Stomach (tissue), 9 donors: ENCODE data around the gene SYT15. TPM values are rescaled to one million over a fixed set of nuclear protein-coding genes. Genes with fewer than 3 reads are reported as not detected.
"Not testable (repeated sequence)": the region's sequence is repeated elsewhere in the genome, so short reads cannot be mapped to it uniquely, and the experiment has no call there.

Experiments
- DNase-seq, 2 donors: peaks; one replicate each; pipeline versions ENCODE4 v3.0.0 to v3.0.0-alpha.2; 2013 to 2019
- H3K27ac ChIP-seq, 5 donors: fragments of 200-600 bp in 4 of 5; sonication (generic) in 4 of 5; one replicate each; pipeline ENCODE4 v1.5.1; 2013 to 2019; ENCODE audit warnings: mild to moderate bottlenecking in 1 of 5, moderate library complexity in 1 of 5
- H3K27me3 ChIP-seq, 3 donors: fragments of 200-600 bp; sonication (generic); one replicate each; pipeline ENCODE4 v1.5.1; 2017 to 2019; ENCODE audit warnings: mixed run types in 1 of 3
- H3K36me3 ChIP-seq, 4 donors: fragments of 200-600 bp; sonication (generic); 1 replicate in 3 of 4; 2 replicates in 1 of 4; pipeline ENCODE4 v1.5.1; 2016 to 2019
- H3K4me1 ChIP-seq, 4 donors: fragments of 200-600 bp; sonication (generic); one replicate each; pipeline ENCODE4 v1.5.1; 2016 to 2019
- H3K4me3 ChIP-seq, 4 donors: fragments of 200-600 bp; sonication (generic) in 3 of 4; one replicate each; pipeline ENCODE4 v1.5.1; 2016 to 2019; ENCODE audit warnings: mild to moderate bottlenecking in 1 of 4
- H3K9me3 ChIP-seq, 4 donors: fragments of 200-600 bp; sonication (generic); one replicate each; pipeline ENCODE4 v1.5.1; 2016 to 2019
- WGBS, 5 donors: extraction: QIAGEN DNeasy Blood & Tissue Kit in 3 of 5; methylation state at CpG; one replicate each; pipeline versions ENCODE4 v1.1.5 to v1.1.7; 2013 to 2018; 5-methylcytosine and 5-hydroxymethylcytosine counted together
- intact Hi-C: fragments of 100-400 bp; cut with DNase I; formaldehyde crosslinking; loops from one replicate; pipeline ENCODE4 v1.15.1; 2023; ENCODE audit warnings: low total_unique reads
- polyA plus RNA-seq, 3 donors: library from polyadenylated mRNA; stranded (reverse); fragments of 200-250 nt; gene quantifications; one replicate each; pipeline ENCODE4 v1.2.3, GENCODE V29; 2013
- total RNA-seq, 5 donors: library from RNA; depleted of rRNA; stranded (reverse); fragments of >200 nt; gene quantifications; one replicate each; pipeline versions ENCODE4 v1.1.0 to v1.2.3, GENCODE V29; 2014 to 2016
- donor health status: healthy with polysubstance abuse.
- donor health status: Bipolar disorder and iron deficiency.
- donor health status: healthy.

SYT15 gene
- total and polyA plus RNA-seq, 8 donors = 0.12 to 85.8 (median 0.93) TPM; not detected in 2

DNA sequence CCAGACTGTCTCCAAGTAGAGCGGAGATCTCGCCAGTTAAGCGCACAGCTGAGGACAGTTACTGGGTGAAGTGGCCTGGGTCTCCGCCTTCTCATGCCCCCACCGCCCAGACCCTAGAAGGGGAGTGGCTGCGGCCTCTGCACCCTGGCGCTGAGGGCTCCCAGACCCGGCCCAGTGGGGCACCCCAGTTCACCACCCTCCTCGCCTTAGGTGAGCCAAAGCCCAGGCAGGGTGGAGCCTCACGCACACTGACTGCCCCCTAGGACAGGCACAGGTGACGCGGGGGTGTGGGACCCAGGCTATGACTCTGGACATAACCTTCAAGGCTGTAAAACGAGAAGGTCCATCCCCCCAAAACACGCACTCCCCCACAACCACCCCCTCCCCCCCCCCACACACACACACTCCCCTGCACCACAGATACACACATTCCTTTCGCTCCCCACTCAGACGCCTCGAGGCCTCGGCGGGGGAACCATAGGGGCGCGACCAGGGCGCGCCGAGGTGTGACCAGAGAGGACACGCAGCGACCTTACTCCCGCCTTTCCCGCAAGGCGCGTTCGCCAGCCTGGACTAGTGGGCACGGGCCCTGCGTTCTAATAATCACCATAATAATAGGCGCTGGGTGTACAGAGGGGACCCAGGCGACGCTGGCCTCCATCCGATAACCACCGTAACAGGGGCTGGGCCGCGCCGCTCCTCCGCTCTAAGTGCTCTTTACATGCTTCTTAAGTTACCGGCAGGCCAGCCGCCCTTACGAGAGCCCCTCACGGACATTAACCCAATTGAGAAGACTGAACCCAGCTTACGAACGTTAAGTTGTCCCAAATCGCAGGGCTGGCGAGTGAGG lies 1.1 kb upstream of the SYT15 start:
- H3K9me3 ChIP-seq, H3K4me1 ChIP-seq, H3K36me3 ChIP-seq, H3K27ac ChIP-seq, intact Hi-C loops, DNase-seq: not testable (repeated sequence)
- peak overlapping the region in 1 of 4 donors; percentile 36 for H3K4me3 ChIP-seq
- 37 to 80% (median 41%) methylated on average over 11 to 39 of the region's 50 CpGs; no CpG with 5 or more reads in 1 of the 5 donors for WGBS, 5 donors
- H3K27me3 ChIP-seq = peaks cover 0 to 15% (median 0%) of the 10 kb centered on the region in 3 donors

DNA sequence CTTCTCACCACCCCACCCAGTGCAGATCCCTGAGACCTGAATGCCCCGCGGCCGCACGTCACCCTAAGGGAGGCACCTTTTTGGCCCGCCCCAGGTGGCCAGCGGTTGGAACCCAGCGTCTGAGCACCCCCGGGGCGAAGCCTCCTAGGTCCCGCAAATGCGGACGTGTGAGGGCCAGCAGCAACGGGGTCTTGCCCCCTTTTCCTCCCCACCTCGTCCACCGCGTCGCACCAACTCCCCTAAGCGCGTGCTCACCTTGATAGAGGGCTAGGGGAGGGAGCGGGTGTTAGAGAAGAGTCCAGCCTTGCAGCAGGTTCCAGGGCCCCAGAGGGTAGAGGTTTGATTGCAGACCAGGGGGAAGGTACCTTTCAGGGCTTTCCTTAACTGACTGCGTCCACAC lies 450 bp downstream of the SYT15 start:
- intact Hi-C loops = not testable (repeated sequence)
- 40 to 54% (median 41%) methylated on average over 1 to 8 of the region's 21 CpGs; no CpG with 5 or more reads in 2 of the 5 donors for WGBS, 5 donors

DNA sequence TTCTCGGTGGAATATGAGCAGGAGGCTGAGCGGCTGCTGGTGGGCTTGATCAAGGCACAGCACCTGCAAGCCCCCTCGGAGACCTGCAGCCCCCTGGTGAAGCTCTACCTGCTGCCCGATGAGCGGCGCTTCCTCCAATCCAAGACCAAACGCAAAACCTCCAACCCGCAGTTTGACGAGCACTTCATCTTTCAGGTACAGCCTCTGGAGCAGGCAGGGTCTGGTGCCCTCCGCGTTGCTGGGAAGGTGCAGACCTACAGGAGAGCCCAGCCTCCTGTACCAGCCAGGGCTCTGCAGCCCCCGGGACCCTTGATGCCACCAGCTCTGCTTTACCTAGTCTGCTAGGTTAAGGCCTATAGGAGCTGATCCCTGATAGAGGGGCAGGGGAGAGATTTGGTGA lies 3.1 kb downstream of the SYT15 start:
- H3K27me3 ChIP-seq = peaks cover 0 to 15% (median 0%) of the 10 kb centered on the region in 3 donors
- 94 to 97% (median 96%) methylated on average over 4 to 9 of the region's 12 CpGs; no CpG with 5 or more reads in 2 of the 5 donors for WGBS, 5 donors
- H3K4me3 ChIP-seq, H3K36me3 ChIP-seq, H3K4me1 ChIP-seq, intact Hi-C loops, DNase-seq, H3K27ac ChIP-seq, H3K9me3 ChIP-seq: not testable (repeated sequence)

More for the DNA sequence above, 450 bp downstream of the SYT15 start:
- not testable (repeated sequence) for H3K9me3 ChIP-seq, H3K27ac ChIP-seq, H3K4me1 ChIP-seq, H3K4me3 ChIP-seq, DNase-seq, H3K36me3 ChIP-seq
- H3K27me3 ChIP-seq = peaks cover 0 to 15% (median 0%) of the 10 kb centered on the region in 3 donors

DNA sequence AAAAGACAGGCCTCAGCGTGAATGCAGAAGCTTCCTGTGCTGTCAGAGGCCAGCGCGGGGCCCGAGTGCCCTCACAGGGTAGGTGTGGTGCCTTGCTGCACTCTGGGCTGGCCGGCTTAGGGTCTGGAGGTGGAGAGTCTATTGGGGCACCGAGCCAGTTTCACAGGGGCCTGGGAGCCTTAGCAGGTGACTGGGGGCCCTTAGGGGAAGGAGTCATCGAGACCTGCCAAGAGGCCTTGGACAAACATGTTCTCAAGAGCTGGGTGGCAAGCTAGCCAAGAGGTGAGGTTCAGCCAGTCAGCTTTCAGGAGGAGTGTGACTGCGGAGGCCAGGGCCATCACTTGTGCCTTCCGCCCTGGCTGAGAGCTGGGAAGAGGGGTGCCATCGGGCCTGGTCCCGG lies 3.6 kb downstream of the SYT15 start:
- H3K4me1 ChIP-seq, intact Hi-C loops, H3K4me3 ChIP-seq, H3K36me3 ChIP-seq, H3K9me3 ChIP-seq, DNase-seq, H3K27ac ChIP-seq: not testable (repeated sequence)
- 23 to 40% methylated on average over 1 to 4 of the region's 11 CpGs; no CpG with 5 or more reads in 3 of the 5 donors for WGBS, 5 donors
- H3K27me3 ChIP-seq = peaks cover 0 to 14% (median 0%) of the 10 kb centered on the region in 3 donors

DNA sequence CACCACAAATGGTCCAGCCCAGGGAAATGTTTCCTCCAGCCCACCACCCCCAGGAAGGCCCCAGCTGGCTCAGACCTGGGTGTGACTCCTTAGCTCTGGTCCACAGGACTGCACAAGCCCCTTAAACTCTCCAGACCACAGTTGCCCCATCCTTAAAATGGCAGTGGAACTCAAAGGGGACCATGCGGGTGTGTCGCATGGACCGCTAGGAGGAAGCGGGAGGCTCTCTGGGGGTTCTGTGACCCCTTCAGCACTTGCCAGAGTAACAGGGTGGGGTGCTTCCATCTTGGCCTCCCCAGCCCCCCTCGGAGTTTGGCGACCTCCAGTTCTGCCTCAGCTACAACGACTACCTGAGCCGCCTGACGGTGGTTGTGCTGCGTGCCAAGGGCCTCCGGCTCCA lies 5.3 kb downstream of the SYT15 start:
- DNase-seq, H3K9me3 ChIP-seq, intact Hi-C loops, H3K36me3 ChIP-seq, H3K4me1 ChIP-seq, H3K27me3 ChIP-seq, H3K4me3 ChIP-seq, H3K27ac ChIP-seq: not testable (repeated sequence)
- WGBS, 5 donors = 76 to 100% (median 94%) methylated on average over 3 to 6 of the region's 11 CpGs; no CpG with 5 or more reads in 1 of the 5 donors

DNA sequence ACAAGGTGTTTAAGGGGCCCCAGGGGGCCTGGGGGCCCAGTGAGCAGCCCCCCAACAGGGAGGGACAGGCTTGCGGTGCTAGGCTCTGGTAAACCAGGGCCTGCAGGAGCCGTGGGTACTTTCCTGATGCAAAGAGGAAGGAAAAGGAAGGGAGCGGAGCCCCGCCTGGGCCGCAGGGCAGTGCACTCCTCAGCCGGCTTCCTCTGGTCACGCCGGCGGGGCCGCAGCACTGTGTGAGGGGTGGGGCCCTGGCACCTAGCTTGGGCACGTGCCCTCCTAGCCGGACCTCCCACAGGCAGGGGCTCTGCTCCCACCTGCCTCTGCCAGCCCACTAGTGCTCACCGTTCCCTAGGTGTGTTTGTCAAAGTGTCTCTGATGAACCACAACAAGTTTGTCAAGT lies 6.3 kb downstream of the SYT15 start:
- H3K27me3 ChIP-seq, H3K4me1 ChIP-seq, DNase-seq, H3K27ac ChIP-seq, H3K36me3 ChIP-seq, H3K4me3 ChIP-seq, H3K9me3 ChIP-seq, intact Hi-C loops: not testable (repeated sequence)
- WGBS, 5 donors = no CpG with 5 or more reads among the region's 13 CpGs

DNA sequence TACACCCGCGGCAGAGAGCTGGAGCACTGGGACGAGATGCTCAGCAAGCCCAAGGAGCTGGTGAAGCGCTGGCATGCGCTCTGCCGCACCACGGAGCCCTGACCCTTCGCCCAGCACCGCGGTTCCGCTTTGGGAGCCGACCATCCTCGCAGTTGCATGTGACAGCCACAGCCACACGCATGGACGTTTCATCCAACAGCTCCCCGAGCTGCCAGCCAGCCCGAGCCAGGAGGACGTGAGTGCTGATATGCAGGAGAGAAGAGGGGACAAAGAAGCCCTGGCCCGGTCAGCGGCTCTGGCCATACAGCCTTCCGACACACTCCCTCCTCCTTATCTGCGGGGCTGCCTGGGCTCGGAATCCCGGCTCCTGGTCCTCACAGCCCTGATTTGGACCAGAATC lies 8.6 kb downstream of the SYT15 start:
- intact Hi-C loops, H3K27ac ChIP-seq, H3K9me3 ChIP-seq, H3K4me3 ChIP-seq, H3K36me3 ChIP-seq, DNase-seq, H3K4me1 ChIP-seq, H3K27me3 ChIP-seq: not testable (repeated sequence)
- WGBS, 5 donors = no CpG with 5 or more reads among the region's 24 CpGs

DNA sequence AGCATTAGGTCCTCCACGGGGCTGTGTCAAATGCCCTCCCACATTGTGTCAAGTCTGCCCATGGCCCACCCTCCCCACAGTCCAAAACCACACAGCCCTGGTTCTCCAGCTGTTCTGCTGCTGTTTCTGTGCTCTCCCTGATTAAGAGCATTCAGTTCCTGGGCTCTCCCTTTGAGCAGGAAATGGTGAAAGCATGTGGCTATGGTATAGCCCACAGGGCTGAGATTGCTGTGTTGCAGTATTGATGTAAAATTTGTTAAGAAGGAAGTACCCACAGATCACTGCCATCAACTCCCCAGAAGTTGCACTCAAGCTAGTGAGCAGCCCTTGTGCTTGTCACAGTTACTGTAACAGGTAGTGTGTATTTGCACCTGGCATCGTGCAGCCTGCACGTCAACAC lies 9.3 kb downstream of the SYT15 start:
- H3K36me3 ChIP-seq, H3K4me3 ChIP-seq, H3K9me3 ChIP-seq, H3K27ac ChIP-seq, H3K4me1 ChIP-seq, H3K27me3 ChIP-seq, DNase-seq, intact Hi-C loops: not testable (repeated sequence)
- no CpG with 5 or more reads among the region's 3 CpGs for whole genome bisulfite sequencing, 5 donors

DNA sequence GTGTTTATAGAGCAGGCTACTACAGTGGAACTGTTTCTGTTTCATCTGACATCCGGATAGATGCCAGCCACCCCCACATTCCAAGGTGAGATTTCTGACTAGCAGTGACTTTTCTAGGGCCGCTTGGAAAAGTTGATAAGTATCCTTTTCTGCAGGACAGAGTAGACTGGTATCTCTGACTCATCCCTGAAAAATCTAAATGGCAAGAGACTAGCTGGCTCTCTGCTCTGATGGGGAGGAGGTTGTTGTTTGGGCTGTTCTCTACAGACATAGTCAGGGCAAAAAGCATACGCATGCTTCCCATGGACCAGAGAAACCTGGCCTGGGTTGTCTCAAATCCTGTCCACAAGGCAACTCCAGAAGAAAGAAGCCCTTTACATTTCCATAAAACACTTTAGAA lies 10.7 kb downstream of the SYT15 start:
- H3K27ac ChIP-seq, H3K9me3 ChIP-seq, H3K4me1 ChIP-seq, DNase-seq, H3K4me3 ChIP-seq, H3K36me3 ChIP-seq, intact Hi-C loops, H3K27me3 ChIP-seq: not testable (repeated sequence)
- WGBS, 5 donors = no CpG with 5 or more reads among the region's 3 CpGs

DNA sequence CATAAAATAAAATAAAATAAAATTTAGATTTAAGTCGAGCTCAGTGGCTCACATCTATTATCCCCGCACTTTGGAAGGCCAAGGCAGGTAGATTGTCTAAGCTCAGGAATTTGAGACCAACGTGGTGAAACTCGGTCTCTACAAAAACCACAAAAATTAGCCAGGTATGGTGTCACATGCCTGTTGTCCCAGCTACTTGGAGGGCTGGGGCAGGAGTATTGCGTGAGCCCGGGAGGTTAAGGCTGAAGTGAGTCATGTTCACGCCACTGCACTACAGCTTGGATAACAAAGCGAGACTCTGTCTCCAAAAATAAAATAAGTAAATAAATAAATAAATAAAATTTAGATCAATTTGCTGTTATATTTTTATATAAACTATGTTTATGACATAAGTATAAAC lies 12.1 kb downstream of the SYT15 start:
- H3K4me1 ChIP-seq, H3K36me3 ChIP-seq, DNase-seq, H3K4me3 ChIP-seq, H3K27ac ChIP-seq, intact Hi-C loops, H3K9me3 ChIP-seq, H3K27me3 ChIP-seq: not testable (repeated sequence)
- 60 to 80% methylated on average over 1 of the region's 8 CpGs; no CpG with 5 or more reads in 3 of the 5 donors for WGBS, 5 donors

DNA sequence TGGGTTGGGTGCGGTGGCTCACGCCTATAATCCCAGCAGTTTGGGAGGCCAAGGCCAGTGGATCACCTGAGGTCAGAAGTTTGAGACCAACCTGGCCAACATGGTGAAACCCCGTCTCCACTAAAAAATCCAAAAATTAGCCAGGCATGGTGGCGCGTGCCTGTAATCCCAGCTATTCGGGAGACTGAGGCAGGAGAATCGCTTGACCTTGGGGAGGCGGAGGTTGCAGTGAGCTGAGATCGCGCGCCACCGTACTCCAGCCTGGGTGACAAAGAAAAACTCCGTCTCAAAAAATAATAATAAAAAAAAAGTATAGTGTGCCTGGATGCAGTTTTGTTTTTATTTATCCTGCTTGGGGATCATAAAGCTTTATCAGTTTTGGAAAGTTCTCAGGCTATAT lies 14.4 kb downstream of the SYT15 start:
- DNase-seq, H3K36me3 ChIP-seq, intact Hi-C loops, H3K4me3 ChIP-seq, H3K4me1 ChIP-seq, H3K27me3 ChIP-seq, H3K9me3 ChIP-seq, H3K27ac ChIP-seq: not testable (repeated sequence)
- 95 to 98% (median 97%) methylated on average over 12 to 13 of the region's 13 CpGs for WGBS, 5 donors

DNA sequence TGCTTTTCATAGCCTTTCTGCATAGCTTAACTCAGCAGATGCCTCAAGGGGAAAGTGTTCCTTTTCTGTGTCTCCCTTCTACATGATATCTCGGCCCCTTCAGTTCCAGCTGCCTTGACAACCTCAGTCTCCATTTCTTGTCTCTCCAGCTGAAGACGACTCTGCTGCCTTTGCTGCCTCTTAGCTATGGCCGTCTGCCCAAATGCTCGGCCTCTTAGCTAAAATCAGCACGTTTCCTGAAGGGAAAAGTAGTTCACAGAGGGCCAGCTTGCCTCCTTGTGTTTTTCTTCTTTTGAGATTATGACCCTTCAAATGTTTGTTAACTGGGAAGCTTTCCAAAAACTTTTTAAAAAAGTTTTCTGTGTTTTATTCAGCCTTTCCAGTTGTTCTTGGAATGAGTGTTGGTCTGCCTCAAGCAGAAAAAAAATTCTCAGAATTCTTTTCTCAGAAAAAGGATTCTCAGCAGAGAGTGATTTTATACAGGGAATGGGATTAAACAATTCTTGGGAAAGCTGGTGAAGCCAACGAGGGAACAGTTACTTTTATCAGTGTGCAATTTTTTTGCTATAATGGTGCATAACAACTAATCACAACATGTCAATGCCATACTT lies 15.6 kb downstream of the SYT15 start:
- DNase-seq, intact Hi-C loops, H3K4me1 ChIP-seq, H3K27ac ChIP-seq, H3K4me3 ChIP-seq, H3K9me3 ChIP-seq, H3K27me3 ChIP-seq, H3K36me3 ChIP-seq: not testable (repeated sequence)
- 18 to 37% (median 23%) methylated on average over 3 to 5 of the region's 6 CpGs for WGBS, 5 donors
